Loucy (cell line): ENCODE results near the gene DHRSX.
"Not testable (repeated sequence)": the region's sequence is repeated elsewhere in the genome, so short reads cannot be mapped to it uniquely, and the experiment has no call there.

Experiments
- H2AFZ ChIP-seq: fragments of 200-600 bp; sonication (generic); 2 replicates; pipeline ENCODE4 v1.6.0; 2016; ENCODE audit warnings: antibody characterized with exemption, mild to moderate bottlenecking, low read length, moderate library complexity
- H3F3A ChIP-seq: fragments of 200-600 bp; 2 replicates; pipeline ENCODE4 v1.6.0; 2016; ENCODE audit warnings: antibody characterized with exemption, low read depth, mild to moderate bottlenecking
- H3K27me3 ChIP-seq: fragments of 200-600 bp; sonication (generic); 2 replicates; pipeline ENCODE4 v1.6.1; 2014; ENCODE audit warnings: low read length, mild to moderate bottlenecking; ENCODE audit not compliant: insufficient read depth, poor library complexity, severe bottlenecking
- H3K36me3 ChIP-seq: fragments of 200-600 bp; sonication (generic); 2 replicates; pipeline ENCODE4 v1.6.1; 2016; ENCODE audit warnings: low read length; ENCODE audit not compliant: insufficient read depth
- H3K4me1 ChIP-seq: fragments of 200-600 bp; sonication (generic); 2 replicates; pipeline ENCODE4 v1.5.1; 2014; ENCODE audit warnings: low read length, mild to moderate bottlenecking; ENCODE audit not compliant: insufficient read depth, poor library complexity, severe bottlenecking
- H3K4me2 ChIP-seq: fragments of 200-600 bp; sonication (generic); 2 replicates; pipeline ENCODE4 v1.6.0; 2014; ENCODE audit warnings: antibody characterized with exemption, low read length, low read depth, mild to moderate bottlenecking; ENCODE audit not compliant: poor library complexity, severe bottlenecking
- H3K4me3 ChIP-seq: fragments of 200-600 bp; sonication (generic); 2 replicates; pipeline ENCODE4 v1.5.1; 2014; ENCODE audit warnings: low read length, mild to moderate bottlenecking, mixed read lengths; ENCODE audit not compliant: poor library complexity, severe bottlenecking
- H3K79me2 ChIP-seq: fragments of 200-600 bp; sonication (generic); 2 replicates; pipeline ENCODE4 v1.6.1; 2014; ENCODE audit warnings: low read length; ENCODE audit not compliant: insufficient read depth
- H3K9ac ChIP-seq: fragments of 200-600 bp; sonication (generic); 2 replicates; pipeline ENCODE4 v1.6.0; 2014; ENCODE audit warnings: mild to moderate bottlenecking, low read depth, low read length, moderate library complexity; ENCODE audit not compliant: poor library complexity, severe bottlenecking
- H3K9me2 ChIP-seq: fragments of 200-600 bp; sonication (generic); replicated peaks from 2 replicates; pipeline ENCODE4 v1.6.1; 2016; ENCODE audit warnings: low read depth, low read length, mixed read lengths
- H3K9me3 ChIP-seq: fragments of 200-600 bp; sonication (generic); 2 replicates; pipeline ENCODE4 v1.6.1; 2014; ENCODE audit warnings: mild to moderate bottlenecking, antibody characterized with exemption, low read length, low read depth; ENCODE audit not compliant: insufficient read depth
- H4K20me1 ChIP-seq: fragments of 200-600 bp; sonication (generic); 2 replicates; pipeline ENCODE4 v1.6.0; 2014; ENCODE audit warnings: antibody characterized with exemption, low read length, mild to moderate bottlenecking; ENCODE audit not compliant: insufficient read depth, poor library complexity, severe bottlenecking
- CTCF ChIP-seq: fragments of 200-600 bp; sonication (generic); conservative IDR thresholded peaks from 2 replicates; pipeline ENCODE4 v1.5.1; 2014; ENCODE audit warnings: mild to moderate bottlenecking, antibody characterized with exemption, low read length
- EZH2phosphoT487 ChIP-seq: fragments of 200-600 bp; IDR thresholded peaks from 2 replicates; pipeline ENCODE4 v1.6.1; 2018; ENCODE audit warnings: antibody characterized with exemption, mild to moderate bottlenecking, moderate library complexity, borderline replicate concordance

The DHRSX gene

GRCh38 chrX:2474963-2475726 is 25.6 kb downstream of the DHRSX start:
- Histone ChIP-seq H3K9ac (no peak overlapping the region), H3K27me3 (no peaks in the 10 kb centered on the region), H3F3A (no peaks in the 10 kb centered on the region), H3K36me3 (no peaks in the 10 kb centered on the region), H3K9me2 (no peaks in the 10 kb centered on the region), H2AFZ (no peak overlapping the region), H4K20me1 (no peaks in the 10 kb centered on the region), H3K79me2 (no peaks in the 10 kb centered on the region), H3K4me1 (no peaks in the 10 kb centered on the region), H3K4me2 (no peak overlapping the region), H3K4me3 (no peak overlapping the region), H3K9me3 (no peaks in the 10 kb centered on the region)
- TF ChIP-seq EZH2phosphoT487 (no peak), CTCF (no peak)

- no peaks in the 10 kb centered on the region for H3F3A ChIP-seq
- H3K27me3 ChIP-seq, result no peaks in the 10 kb centered on the region
- no peaks in the 10 kb centered on the region for H3K9me3 ChIP-seq
- no peaks in the 10 kb centered on the region for H4K20me1 ChIP-seq
- no peaks in the 10 kb centered on the region for H3K4me1 ChIP-seq
- no peaks in the 10 kb centered on the region for H3K36me3 ChIP-seq
- H3K79me2 ChIP-seq, result no peaks in the 10 kb centered on the region
- H3K9me2 ChIP-seq, result no peaks in the 10 kb centered on the region
- no peak overlapping the region for H3K4me3 ChIP-seq
- H3K4me2 ChIP-seq, result no peak overlapping the region
- H2AFZ ChIP-seq, result no peak overlapping the region
- H3K9ac ChIP-seq, result no peak overlapping the region
- no peak for TF ChIP-seq CTCF
- TF ChIP-seq EZH2phosphoT487, result no peak
These were observed 26.4 kb downstream of the DHRSX start for GRCh38 chrX:2474280-2474962.

- not testable (repeated sequence) for H3K4me2 ChIP-seq, H4K20me1 ChIP-seq, H3K27me3 ChIP-seq
These were observed 27.7 kb downstream of the DHRSX start for GRCh38 chrX:2473064-2473463.

More at GRCh38 chrX:2473064-2473463, 27.7 kb downstream of the DHRSX start:
- H3K4me3 ChIP-seq, H3K9me3 ChIP-seq, H3K79me2 ChIP-seq, H2AFZ ChIP-seq, H3F3A ChIP-seq, H3K36me3 ChIP-seq, H3K9ac ChIP-seq, H3K9me2 ChIP-seq, H3K4me1 ChIP-seq: not testable (repeated sequence)
